AG08395 (cell line): ENCODE results near the gene IRX4.
"Not testable (repeated sequence)": the region's sequence is repeated elsewhere in the genome, so short reads cannot be mapped to it uniquely, and the experiment has no call there.

ENCODE experiments used
- DNase-seq: peaks from one replicate; pipeline ENCODE4 v3.0.0; 2012; ENCODE audit warnings: mixed read lengths, low spot score

Gene IRX4

DNA sequence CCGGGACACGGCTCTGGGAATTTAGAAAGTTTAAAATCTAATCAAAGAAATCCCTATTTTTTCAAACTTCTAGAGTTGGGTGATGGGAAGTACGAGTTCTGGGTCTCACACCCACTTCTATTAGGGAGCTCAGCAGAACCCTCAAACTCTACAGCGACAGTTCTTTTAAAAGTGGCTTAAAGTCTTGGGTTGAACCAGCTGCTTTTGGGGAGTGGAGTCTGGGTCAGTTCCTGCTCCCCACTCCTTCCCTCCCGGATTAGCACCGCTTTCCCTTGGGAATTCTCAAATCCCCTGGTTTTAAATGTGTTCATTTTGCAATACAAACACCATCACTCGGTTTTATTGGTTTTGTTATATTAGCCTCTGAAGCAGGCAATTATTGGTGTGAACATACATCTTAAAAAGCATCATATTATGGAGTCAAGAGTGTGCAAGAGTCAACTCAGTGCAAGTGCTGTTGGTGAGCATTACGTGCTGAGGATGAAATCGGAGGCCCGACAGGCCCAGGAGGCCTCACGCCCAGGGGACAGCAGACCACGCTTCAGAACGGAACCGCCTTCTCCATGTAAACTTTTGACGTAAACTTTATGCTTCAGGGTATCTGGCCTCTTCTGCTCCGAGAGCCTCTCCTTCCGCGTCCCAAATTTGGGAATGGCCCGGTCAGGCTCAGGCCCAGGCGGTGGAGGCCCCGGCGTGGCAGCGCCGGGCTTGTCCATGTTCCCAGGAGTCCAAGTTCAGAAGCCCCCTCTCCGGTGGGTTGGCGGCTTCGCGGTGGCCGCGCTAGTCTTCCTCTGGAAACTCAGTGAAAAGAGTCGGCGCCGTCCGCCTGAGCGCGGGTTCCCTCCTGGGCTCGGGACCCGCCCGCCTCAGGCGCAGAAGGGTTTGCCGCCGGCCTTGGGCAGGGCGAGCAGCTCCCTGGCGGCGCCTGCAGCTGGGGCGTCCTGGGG lies 5.3 kb downstream of the IRX4 start:
- DNase-seq, result no peak

DNA sequence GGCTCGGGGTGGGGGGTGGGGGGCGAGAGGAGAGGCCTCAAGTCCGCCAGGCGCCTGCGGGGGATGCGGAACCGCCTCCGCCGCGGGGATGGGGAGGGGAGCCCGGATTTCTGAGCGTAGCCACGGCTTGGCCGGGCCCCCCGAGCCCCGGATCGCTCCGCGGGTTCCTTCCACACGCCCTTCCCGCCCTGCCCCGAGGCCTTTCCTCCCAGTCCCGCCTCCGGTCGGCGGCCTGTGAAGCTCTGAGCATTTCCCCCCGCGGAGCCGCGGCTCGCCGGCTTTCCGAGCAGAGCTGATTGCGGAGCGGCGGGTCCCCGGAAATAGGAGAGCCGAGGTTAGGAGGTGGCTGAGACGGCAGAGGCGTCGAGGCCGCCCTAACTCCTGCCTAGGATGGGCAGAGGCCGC lies 6.1 kb downstream of the IRX4 start:
- DNase-seq, result no peak

DNA sequence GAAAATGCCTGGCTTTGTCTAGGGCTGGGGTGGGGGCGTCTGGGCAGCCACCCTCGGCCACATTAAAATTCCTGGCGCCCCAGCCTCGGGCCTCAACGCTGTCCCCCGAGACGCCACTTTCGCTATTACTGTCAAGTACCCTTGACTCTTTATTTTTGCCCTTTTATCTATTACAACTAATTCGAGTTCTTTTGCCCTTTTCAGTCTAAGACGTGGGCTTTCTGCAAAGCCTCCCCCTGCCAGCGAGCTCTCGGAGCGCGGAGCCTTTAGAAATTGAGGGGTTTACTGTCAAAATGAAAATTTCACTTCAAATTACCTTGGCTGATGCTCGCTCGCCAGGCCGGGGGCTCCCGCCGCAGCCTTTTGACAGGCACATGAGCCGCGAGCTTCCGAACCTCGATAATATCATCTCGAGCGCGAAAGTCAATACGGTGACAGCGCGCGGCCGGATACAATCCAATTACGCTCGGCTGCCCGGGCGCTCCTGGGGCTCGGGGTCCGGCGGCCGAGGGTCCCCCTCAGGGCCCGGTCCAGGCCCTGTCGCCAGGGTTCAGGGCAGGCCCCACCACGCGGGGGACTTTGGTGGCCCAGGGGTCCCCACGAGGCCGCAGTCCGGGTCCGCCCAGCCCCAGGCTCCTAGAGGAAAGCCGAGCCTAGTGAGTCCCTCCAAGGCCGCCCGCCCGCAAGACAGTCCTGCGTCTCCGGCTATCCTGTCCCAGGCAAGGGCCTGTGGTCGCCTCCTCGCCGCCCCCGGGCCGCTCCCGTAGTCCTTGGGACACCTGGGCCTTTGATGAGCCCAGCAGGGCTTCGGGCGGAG lies 6.7 kb downstream of the IRX4 start:
- DNase-seq, result no peak

DNA sequence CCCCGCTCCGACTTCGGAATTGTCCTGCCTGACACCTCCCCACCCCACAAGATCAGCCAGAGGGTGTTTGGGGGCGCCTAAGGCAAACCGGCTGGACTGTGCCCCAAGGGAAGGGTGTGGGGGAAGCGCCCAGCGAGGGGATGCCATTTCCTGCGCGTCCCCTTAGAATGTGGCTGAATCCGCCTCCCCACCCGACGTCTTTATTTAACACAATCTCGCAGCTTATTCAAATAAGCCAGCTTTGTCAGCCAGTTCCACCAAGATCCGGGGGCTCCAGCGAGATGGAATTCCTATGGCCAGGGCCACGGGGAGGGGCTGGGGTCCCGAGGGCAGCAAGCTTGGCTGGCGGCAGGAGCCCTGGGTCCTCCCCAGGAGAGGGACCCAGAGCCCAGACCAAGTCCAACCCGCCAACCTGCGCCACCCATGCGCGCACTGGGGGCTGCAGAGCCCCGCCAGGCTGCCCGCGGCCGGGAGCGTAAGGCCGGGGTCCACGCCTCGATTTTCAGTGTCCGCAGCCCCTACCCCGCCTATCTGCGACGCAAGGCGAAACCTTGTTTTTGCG lies 7.4 kb downstream of the IRX4 start:
- no peak for DNase-seq

DNA sequence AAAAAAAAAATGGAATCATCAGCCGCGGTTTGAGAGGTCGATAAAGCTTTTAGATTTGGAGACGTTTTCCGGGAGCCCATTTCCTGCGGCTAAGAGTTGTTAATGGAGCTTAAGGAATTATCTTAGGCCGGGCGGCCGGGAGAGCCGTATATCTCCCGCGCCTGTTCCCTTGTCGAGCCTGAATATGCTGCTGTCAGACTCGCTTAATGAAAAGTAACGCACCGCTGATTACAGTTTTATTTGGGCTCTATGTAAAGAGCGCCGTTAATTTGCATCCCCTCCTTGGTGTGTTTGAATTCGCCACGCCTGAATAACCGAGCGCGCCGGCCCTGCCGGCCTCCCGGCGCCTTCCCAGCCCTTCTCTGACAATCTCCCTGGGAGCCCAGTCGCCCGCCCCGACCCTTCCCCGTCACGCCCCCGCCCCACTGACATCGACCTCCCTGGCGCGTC lies 7.9 kb downstream of the IRX4 start:
- DNase-seq, result no peak

DNA sequence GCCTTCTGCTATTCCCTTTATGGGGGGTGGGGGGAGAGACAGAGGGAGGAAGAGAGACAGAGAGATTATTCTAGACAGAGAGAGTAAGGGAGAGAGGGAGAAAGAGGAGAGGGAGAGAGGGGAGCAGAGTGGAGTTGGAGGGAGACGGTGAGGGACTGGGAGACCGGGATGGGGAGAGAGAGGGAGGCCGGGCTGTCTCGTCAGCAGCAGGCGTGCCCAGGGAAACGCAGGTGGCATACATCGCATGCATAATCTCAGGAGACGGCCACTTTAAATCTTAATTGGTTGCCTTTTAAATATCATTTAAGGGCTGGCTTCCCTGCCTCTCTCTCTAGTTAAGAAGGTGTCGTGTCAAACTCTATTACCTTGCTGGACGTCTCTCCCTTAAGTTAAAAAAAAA lies 8.4 kb downstream of the IRX4 start:
- no peak for DNase-seq

DNA sequence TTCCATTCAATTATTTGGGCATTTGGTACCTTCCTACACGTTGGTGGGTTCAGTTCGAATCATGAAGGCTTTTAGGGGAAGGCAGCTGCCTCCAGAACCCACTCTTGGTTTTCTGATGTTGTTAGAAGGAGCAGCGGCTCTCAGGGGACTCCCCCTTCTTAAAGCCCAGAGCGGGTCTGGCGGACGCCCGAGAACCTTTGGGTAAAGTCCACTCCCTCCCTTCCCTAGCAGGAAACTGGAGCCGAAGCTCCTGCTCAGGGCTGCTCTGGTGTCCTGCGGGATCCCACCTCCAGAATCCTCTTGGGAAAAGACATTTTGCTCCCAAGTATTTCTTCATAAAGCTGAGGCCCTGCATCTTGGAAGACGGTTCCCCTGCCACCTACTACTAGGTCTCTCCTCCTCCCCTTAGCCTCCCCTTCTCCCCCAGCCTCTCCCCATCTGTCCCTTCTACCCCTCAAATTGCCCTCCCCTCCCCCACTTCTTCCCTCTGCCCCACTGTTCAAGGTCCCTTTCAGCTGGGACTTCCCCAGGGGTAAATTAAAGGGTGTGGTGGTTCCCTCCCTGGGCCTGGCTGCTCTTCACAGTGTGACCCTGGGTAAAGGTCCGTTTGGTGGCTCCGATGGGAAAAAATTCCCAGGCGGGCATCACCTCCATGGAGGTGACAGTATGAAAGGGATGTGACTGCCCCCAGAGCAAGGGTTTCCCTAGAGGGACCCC lies 9.3 kb downstream of the IRX4 start:
- DNase-seq, result no peak

DNA sequence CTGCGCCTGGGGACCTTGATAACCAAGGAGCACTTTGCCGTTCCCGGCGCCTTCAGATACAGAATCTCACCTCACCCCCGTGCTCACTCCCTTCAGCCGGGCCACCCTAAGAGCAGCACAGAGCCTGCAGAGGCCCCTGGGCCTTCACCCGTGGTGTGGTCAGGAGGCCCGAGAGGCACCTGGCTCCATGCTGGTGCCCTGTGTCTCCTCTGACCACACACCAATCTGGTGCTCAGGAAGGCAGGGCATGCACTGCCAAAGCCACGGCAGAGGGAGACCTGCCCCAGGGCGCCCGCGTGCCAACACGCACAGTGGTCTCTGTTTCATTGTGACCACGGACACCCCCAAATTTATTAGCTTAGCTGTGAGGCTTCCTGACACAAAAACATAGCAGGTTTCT lies 11.3 kb downstream of the IRX4 start:
- DNase-seq, result no peak

DNA sequence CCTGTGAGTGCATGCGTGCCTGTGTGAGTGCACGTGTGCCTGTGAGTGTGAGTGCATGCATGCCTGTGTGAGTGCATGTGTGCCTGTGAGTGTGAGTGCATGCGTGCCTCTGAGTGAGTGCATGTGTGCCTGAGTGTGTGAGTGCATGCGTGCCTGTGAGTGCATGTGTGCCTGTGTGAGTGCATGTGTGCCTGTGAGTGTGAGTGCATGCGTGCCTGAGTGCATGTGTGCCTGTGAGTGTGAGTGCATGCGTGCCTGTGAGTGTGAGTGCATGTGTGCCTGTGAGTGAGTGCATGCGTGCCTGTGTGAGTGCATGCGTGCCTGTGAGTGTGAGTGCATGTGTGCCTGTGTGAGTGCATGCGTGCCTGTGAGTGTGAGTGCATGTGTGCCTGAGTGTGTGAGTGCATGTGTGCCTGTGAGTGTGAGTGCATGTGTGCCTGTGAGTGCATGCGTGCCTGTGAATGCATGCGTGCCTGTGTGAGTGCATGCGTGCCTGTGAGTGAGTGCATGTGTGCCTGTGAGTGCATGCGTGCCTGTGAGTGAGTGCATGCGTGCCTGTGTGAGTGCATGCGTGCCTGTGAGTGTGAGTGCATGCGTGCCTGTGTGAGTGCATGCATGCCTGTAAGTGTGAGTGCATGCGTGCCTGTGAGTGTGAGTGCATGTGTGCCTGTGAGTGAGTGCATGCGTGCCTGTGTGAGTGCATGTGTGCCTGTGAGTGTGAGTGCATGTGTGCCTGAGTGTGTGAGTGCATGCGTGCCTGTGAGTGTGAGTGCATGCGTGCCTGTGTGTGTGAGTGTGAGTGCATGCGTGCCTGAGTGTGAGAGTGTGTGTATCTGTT lies 12.1 kb downstream of the IRX4 start:
- DNase-seq, result not testable (repeated sequence)

DNA sequence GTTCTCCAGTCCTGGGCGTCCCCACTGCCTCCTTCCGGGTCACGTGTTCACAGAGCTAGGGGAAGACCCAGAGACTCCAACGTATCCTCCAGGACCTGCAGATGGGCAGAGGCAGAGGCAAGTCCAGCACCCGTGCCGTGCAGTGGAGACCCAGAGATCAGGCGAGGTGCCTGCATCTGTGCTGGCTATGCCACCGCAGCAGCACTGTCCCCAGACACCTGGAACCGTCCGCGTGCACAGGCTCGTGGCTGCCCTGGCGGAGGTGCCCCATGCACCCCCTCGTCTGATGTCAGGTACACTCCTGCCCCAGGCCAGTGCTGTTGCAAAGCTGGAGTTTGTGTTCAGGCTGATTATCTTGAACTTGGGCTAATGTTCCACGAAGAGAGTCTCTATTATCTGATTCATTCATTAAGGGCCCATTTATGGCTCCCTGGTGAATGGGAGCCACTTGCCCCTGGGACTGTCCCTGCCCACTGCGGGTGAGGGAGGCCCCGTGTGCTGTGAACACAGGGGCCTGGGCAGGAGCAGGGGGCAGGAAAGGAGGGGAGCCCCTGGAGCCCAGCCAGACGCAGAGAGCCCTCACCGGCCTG lies 13.7 kb downstream of the IRX4 start:
- DNase-seq, result no peak

DNA sequence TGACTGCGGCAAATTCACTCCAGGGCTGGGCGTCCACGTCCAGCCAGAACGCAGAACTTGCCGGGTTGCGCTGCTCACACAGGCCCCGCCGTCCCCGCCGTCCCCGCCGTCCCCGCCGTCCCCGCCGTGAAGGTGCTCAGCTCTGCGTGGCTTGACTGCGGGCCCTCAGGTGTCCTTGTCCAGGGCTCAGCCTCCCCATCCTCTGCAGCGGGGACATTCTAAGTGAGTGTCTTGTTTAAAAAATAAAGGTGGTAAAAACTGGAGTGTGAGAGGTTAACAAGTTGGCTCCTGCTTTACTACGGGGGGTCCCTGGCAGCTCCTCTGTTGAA lies 14.9 kb downstream of the IRX4 start:
- DNase-seq, result no peak

DNA sequence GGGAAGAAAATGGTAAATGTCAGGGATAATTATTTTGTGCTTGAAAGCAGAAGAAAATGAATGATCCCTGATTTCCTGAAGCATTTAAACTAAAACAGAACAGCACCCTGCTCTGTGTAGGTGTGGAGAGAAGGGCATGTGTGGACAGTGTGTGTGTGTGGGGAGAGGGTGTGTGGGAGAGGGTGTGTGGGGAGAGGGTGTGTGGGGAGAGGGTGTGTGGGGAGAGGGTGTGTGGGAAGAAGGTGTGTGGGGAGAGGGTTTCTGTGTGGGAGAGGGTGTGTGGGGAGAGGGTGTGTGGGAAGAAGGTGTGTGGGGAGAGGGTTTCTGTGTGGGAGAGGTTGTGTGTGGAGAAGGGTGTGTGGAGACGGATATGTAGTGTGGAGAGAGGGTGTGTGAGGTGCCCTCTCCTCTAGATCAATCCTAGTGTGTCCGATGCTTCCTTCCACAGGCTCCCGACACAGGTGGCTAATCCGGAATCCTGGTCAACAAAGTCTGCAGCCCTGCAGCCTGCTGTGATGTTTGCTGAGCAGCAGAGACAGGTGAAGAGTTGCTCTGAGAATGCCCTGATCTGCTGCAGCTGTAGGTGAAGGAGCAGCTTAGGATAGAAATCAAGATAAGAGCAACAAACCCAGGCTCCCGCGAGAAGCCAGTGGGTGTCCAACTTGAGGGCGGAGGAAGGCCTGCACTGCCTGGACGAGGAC lies 15.5 kb downstream of the IRX4 start:
- DNase-seq, result no peak

DNA sequence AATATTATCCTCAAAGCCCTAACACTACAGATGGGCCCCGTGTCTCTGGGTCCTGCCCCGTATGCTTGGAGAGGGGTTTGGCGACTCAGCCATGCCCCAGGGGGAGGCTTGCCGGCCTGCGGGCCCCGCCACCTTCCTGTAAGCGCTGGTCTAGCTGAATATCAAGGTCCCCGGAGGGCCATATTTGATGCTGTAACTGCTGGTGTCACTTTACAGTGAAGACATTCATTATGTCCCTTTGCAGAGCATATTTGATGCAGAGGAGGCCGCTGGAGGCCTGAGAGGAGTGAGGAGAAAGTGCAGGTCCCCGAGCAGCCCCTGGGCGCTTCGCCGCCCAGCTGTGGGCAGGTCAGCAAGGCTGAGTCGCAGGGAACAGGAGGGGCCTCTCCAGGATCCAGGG lies 16.8 kb downstream of the IRX4 start:
- no peak for DNase-seq

DNA sequence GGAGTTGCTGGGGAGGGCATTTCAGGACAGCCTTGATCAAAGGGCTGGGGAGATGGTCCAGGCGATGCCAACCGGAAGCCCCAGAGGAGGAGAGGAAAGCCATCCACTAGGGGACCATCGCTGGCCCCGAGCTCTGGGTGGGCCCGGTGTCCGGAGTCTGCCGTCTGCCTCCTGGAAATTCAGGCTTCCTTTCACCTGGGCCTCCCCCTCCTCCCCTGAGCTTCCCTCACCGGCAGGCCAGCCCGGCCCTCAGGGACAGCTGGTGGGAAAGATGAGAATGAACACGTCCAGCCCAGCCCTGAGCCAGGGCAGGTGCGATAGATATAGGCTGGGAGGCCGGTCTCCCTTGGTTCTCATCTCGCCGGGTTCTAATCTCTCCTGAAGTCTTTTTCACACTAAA lies 17.2 kb downstream of the IRX4 start:
- no peak for DNase-seq

DNA sequence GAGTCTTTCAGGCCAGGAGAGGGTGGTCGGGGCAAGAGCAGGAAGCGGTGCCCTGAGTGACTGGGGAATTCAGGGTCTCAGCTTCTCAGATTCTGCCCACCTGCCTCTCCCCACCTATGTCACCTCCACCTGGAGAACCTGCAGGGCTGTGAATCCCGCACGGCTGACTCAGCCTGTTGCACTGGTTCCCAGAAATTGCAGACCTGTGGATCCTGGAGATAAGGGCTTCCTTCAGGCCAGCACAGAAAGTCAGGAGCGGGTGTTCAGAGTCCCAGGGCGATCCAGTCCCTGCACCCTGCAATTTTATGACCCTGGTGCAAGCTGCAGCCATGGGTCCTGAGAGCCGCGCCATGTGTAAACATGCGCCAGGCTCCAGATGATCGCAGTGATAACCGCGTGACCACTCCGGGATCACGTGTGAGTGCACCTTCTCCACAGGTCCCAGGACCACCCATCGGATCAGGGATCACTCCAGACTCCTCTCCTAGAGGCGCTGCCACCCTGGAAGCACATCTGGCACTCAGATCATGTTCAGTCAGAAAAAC lies 17.8 kb downstream of the IRX4 start:
- DNase-seq, result no peak

DNA sequence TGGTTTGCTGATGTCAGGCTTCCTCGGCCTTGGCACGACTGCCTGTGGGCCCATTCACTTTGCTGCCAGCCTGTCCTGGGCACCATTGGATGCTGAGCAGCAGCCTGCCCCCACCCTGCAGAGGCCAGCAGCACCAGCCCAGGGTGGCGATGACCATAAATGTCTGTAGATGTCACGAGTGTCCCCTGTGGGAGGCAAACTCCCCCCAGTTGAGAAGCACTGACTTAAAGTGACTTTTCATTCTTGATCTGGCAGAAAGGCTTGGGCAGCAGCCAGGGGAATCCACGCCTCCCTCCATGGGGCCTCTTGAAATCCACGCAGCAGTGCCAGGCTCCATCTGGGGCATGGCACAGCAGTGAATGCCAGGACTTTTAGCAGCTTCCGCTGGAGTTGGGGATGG lies 21.8 kb downstream of the IRX4 start:
- DNase-seq, result no peak

DNA sequence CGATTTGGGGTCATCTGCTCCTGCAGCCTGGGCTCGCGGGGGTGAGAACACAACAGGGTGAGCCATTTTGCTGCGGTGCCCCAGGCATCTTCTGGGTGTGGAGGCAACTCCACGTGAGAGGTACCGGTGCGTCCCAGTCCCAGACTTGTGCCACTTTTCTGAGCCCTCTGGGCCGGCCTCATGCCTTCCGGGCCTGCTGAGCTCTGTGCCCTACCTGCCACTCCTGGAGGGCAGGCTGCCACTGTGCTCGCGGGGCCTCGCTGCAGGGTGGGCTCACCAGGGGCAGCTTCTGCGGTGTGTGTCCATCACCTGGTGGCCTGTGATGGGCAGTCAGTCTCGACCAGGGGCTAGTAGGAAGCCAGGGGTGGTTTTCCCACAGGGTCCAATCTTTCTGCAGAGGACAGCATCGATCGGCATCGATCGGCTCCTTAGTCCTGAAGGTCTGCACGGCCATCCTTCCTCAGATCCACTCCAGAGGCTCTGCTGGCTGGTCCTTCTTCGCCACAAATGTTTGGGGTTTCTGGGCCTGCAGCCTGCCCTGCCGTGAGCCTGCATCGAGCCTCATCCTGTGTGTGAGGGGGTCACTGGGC lies 22.6 kb downstream of the IRX4 start:
- no peak for DNase-seq

DNA sequence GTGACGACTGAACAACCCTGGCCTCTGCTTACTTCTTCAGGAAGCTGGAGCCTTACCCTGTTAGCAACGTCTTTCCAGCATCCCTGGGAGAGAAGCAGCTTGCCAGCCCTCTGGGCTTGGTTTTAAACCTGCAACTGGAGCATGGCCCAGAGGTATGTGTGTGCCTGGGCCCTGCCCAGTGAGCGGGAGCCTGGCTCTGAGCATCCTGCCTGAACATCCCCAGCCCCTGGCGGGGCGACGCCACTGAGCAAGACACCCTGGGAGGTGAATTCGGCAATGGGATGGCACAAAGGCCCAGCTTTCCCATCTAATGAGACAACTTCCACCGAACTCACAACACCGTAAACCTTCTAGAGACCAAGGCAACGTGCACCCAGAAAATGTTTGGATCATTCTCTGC lies 23.6 kb downstream of the IRX4 start:
- no peak for DNase-seq

DNA sequence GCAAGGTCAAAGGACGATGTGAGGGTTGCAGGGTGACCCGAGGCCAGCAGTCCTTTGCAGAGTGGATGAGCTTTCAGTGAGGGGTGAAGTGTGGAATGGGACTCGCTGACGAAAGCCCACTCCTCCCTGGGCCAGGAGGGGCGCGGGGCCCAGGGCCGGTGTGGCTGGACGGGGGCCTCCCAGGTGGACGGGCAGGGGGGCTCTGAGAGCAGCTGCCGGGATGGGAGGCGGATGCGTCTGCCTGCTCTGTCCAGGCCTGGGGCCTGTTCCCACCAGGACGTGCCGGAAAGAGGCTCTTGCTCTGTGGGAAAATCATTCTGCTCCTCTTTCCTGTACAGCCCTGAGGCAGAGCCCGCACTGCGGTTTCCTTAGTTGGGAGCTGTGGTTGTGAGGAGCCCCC lies 24.3 kb downstream of the IRX4 start:
- no peak for DNase-seq

DNA sequence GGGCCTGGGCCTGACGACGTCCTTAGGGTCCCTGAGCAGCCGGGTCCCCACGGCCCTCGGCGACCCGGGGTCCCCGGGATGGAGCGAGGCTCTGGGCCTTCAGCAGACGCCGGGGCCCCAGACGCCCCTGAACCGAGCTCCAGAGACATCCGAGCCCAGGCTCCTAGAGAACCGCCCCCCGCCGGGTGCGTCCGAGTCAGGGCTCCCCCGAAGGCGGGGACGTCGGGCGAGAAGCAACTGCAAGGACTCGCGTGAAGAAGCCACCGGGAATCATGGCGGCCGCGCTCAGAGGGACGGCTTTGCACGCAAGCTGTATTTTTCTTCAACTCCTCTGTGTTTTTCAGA lies 25.5 kb downstream of the IRX4 start:
- DNase-seq, result no peak
